WTC11 (cell line): ENCODE results near the gene RNF126. TPM values are rescaled to one million over a fixed set of nuclear protein-coding genes. Genes with fewer than 3 reads are reported as not detected.

ENCODE experiments used
- ATAC-seq: fragments of 200-7000 bp; cut with Tn5 transposase; 2 replicates; pipeline ENCODE4 v1.10.0; 2021; ENCODE audit warnings: mild to moderate bottlenecking, moderate library complexity
- CTCF ChIA-PET: fragments of 300-600 bp; sonication (Branson Sonifier 250); formaldehyde crosslinking; loops from one replicate; lab custom pipeline; 2021; ENCODE audit warnings: antibody characterized with exemption; lab: Charles Lee
- POLR2A ChIA-PET: fragments of 350-600 bp; sonication (Branson Sonifier 250); formaldehyde crosslinking; loops from one replicate; lab custom pipeline; 2021; ENCODE audit warnings: antibody characterized with exemption; lab: Charles Lee
- DNase-seq: peaks from one replicate; pipeline ENCODE4 v3.0.0; 2021; ENCODE audit warnings: low spot score
- H3K27ac Mint-ChIP-seq: 2 replicates; pipeline ENCODE4 v1.8.0; 2021; ENCODE audit warnings: mixed read lengths
- H3K27me3 Mint-ChIP-seq: 2 replicates; pipeline ENCODE4 v1.8.0; 2021; ENCODE audit warnings: low read depth, mild to moderate bottlenecking, moderate library complexity, mixed read lengths
- H3K36me3 Mint-ChIP-seq: 2 replicates; pipeline ENCODE4 v1.8.0; 2021; ENCODE audit warnings: mixed read lengths
- H3K4me1 Mint-ChIP-seq: 2 replicates; pipeline ENCODE4 v1.8.0; 2022; ENCODE audit warnings: mixed read lengths
- H3K4me3 Mint-ChIP-seq: 2 replicates; pipeline ENCODE4 v1.8.0; 2021; ENCODE audit warnings: mild to moderate bottlenecking, moderate library complexity, mixed read lengths
- H3K9me3 Mint-ChIP-seq: 2 replicates; pipeline ENCODE4 v1.8.0; 2021; ENCODE audit warnings: mixed read lengths
- AFF4 ChIP-seq: sonication (generic); formaldehyde crosslinking; IDR thresholded peaks from 2 replicates; pipeline ENCODE4 v1.8.1; 2023; ENCODE audit warnings: mild to moderate bottlenecking, missing genetic modification reagents, borderline replicate concordance
- ATF2 ChIP-seq: sonication (generic); formaldehyde crosslinking; IDR thresholded peaks from 2 replicates; pipeline ENCODE4 v1.8.1; 2022; ENCODE audit warnings: low read depth, missing genetic modification reagents, borderline replicate concordance
- FOXP4 ChIP-seq: sonication (generic); formaldehyde crosslinking; IDR thresholded peaks from 2 replicates; pipeline ENCODE4 v1.8.0; 2022; ENCODE audit warnings: mild to moderate bottlenecking, missing genetic modification reagents
- GRHL2 ChIP-seq: fragments of 250-450 bp; sonication (Bioruptor Pico); IDR thresholded peaks from 2 replicates; pipeline ENCODE4 v1.8.0; 2022; ENCODE audit warnings: mild to moderate bottlenecking, moderate library complexity; ENCODE audit not compliant: insufficient replicate concordance, severe bottlenecking
- MAX ChIP-seq: sonication (generic); formaldehyde crosslinking; IDR thresholded peaks from 2 replicates; pipeline ENCODE4 v1.8.0; 2022; ENCODE audit warnings: mild to moderate bottlenecking, missing genetic modification reagents
- MYBL2 ChIP-seq: sonication (generic); formaldehyde crosslinking; IDR thresholded peaks from 2 replicates; pipeline ENCODE4 v1.8.1; 2023; ENCODE audit warnings: mild to moderate bottlenecking, moderate library complexity, missing genetic modification reagents
- NR1H2 ChIP-seq: sonication (generic); formaldehyde crosslinking; IDR thresholded peaks from 2 replicates; pipeline ENCODE4 v1.9.0; 2021; ENCODE audit warnings: mild to moderate bottlenecking, moderate library complexity, missing genetic modification reagents
- PRRX2 ChIP-seq: fragments of 250-450 bp; sonication (Bioruptor Pico); IDR thresholded peaks from 2 replicates; pipeline ENCODE4 v1.8.0; 2021; ENCODE audit warnings: mild to moderate bottlenecking
- RORB ChIP-seq: fragments of 250-450 bp; sonication (Bioruptor Pico); IDR thresholded peaks from 2 replicates; pipeline ENCODE4 v1.9.0; 2021; ENCODE audit warnings: mild to moderate bottlenecking
- SMAD3 ChIP-seq: sonication (generic); formaldehyde crosslinking; IDR thresholded peaks from 2 replicates; pipeline ENCODE4 v1.8.0; 2022; ENCODE audit warnings: missing genetic modification reagents, mild to moderate bottlenecking, borderline replicate concordance
- TCF7 ChIP-seq: sonication (generic); formaldehyde crosslinking; IDR thresholded peaks from 2 replicates; pipeline ENCODE4 v1.8.0; 2022; ENCODE audit warnings: mild to moderate bottlenecking, low read depth, missing genetic modification reagents, moderate library complexity
- TEAD4 ChIP-seq: sonication (generic); formaldehyde crosslinking; IDR thresholded peaks from 2 replicates; pipeline ENCODE4 v1.8.0; 2022; ENCODE audit warnings: mild to moderate bottlenecking, missing genetic modification reagents
- ZNF232 ChIP-seq: sonication (generic); formaldehyde crosslinking; IDR thresholded peaks from 2 replicates; pipeline ENCODE4 v1.8.0; 2022; ENCODE audit warnings: mild to moderate bottlenecking, missing genetic modification reagents
- ZNF671 ChIP-seq: fragments of 250-450 bp; sonication (Bioruptor Pico); IDR thresholded peaks from 2 replicates; pipeline ENCODE4 v1.8.0; 2021; ENCODE audit warnings: mild to moderate bottlenecking
- total RNA-seq: library from RNA; stranded (reverse); gene quantifications from 3 replicates; pipeline ENCODE4 v1.2.3, GENCODE V29; 2021
- TF ChIP-seq, protein P1 (sequence below): fragments of 250-450 bp; sonication (Bioruptor Pico); IDR thresholded peaks from 2 replicates; pipeline ENCODE4 v1.9.0; 2021; ENCODE audit warnings: mild to moderate bottlenecking, borderline replicate concordance

Gene RNF126
- total RNA-seq, 1 experiment from 2014 or later, result 84.4 TPM

DNA sequence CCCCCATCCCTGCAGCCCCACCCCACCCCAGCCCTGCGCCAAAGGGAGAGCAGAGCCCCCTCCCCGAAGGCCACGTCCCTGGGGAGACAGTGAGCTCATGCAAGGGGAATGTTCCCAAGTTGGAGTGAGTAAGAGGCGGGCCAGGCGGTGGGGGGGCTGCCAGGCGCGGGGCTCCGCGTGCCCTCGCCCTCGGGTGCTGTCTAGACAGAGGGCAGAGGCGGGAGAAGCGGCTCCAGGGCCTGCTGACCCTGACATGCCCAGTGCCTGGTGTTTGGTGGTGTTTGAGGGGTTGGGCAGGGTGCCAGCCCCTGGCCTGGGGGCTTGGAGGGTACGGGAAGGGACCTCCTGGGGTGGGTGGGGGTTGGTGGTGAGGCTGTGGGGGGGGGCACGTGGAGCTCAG lies 14.2 kb upstream of the RNF126 start:
- no peaks in the 10 kb centered on the region for H3K9me3 Mint-ChIP-seq
- DNase-seq, result no peak
- TF ChIP-seq MYBL2 (CRISPR knock-in tag) (no peak), GRHL2 (CRISPR knock-in tag) (no peak), SMAD3 (CRISPR knock-in tag) (no peak), RORB (CRISPR knock-in tag) (no peak), TEAD4 (no peak), FOXP4 (CRISPR knock-in tag) (no peak), ZNF232 (CRISPR knock-in tag) (no peak), MAX (CRISPR knock-in tag) (no peak), AFF4 (CRISPR knock-in tag) (no peak), ATF2 (CRISPR knock-in tag) (no peak), TCF7 (CRISPR knock-in tag) (no peak), PRRX2 (no peak), ZNF671 (CRISPR knock-in tag) (no peak), NR1H2 (no peak)
- TF ChIP-seq, protein P1, sequence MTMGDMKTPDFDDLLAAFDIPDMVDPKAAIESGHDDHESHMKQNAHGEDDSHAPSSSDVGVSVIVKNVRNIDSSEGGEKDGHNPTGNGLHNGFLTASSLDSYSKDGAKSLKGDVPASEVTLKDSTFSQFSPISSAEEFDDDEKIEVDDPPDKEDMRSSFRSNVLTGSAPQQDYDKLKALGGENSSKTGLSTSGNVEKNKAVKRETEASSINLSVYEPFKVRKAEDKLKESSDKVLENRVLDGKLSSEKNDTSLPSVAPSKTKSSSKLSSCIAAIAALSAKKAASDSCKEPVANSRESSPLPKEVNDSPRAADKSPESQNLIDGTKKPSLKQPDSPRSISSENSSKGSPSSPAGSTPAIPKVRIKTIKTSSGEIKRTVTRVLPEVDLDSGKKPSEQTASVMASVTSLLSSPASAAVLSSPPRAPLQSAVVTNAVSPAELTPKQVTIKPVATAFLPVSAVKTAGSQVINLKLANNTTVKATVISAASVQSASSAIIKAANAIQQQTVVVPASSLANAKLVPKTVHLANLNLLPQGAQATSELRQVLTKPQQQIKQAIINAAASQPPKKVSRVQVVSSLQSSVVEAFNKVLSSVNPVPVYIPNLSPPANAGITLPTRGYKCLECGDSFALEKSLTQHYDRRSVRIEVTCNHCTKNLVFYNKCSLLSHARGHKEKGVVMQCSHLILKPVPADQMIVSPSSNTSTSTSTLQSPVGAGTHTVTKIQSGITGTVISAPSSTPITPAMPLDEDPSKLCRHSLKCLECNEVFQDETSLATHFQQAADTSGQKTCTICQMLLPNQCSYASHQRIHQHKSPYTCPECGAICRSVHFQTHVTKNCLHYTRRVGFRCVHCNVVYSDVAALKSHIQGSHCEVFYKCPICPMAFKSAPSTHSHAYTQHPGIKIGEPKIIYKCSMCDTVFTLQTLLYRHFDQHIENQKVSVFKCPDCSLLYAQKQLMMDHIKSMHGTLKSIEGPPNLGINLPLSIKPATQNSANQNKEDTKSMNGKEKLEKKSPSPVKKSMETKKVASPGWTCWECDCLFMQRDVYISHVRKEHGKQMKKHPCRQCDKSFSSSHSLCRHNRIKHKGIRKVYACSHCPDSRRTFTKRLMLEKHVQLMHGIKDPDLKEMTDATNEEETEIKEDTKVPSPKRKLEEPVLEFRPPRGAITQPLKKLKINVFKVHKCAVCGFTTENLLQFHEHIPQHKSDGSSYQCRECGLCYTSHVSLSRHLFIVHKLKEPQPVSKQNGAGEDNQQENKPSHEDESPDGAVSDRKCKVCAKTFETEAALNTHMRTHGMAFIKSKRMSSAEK (CRISPR knock-in tag), result no peak
- TF ChIP-seq, all 79 proteins: peak for 0
- CTCF ChIA-PET, result interaction anchor here (1.7 to 2.4 kb wide), 2 partner anchors 14 to 56 kb away, joined by 3 to 16 read pairs; partner anchors contain the start of gene RNF126
- no peak overlapping the region for H3K27ac Mint-ChIP-seq
- H3K27me3 Mint-ChIP-seq, result peaks cover 27% of the 10 kb centered on the region
- no peak for ATAC-seq
- no peaks in the 10 kb centered on the region for H3K36me3 Mint-ChIP-seq
- H3K4me3 Mint-ChIP-seq, result no peak overlapping the region
- POLR2A ChIA-PET, result interaction anchor here (0.7 kb wide), 1 partner anchor 26 kb away, joined by 3 read pairs; no protein-coding TSS in a partner anchor
- H3K4me1 Mint-ChIP-seq, result no peaks in the 10 kb centered on the region
